HL-60 (cell line): ENCODE measurements around the gene RTEL1.

Experiments used
- DNase-seq, 2 experiments: peaks; one replicate each; pipeline ENCODE4 v3.0.0-alpha.2; 2010 to 2020; ENCODE audit warnings: low read depth in 1 of 2, low spot score in 1 of 2
- H3K27ac ChIP-seq: fragments of 250-450 bp; sonication (Bioruptor Pico); replicated peaks from 2 replicates; pipeline ENCODE4 v1.5.1; 2020; ENCODE audit warnings: mild to moderate bottlenecking, moderate library complexity
- H3K27me3 ChIP-seq: fragments of 250-450 bp; sonication (Bioruptor Pico); 2 replicates; pipeline ENCODE4 v1.5.1; 2021; ENCODE audit warnings: mild to moderate bottlenecking, moderate library complexity; ENCODE audit not compliant: insufficient read depth, poor library complexity, severe bottlenecking
- H3K4me3 ChIP-seq: replicated peaks from 2 replicates; pipeline ENCODE4 v1.5.1; 2011; ENCODE audit warnings: mild to moderate bottlenecking, control low read depth, low read length; ENCODE audit not compliant: insufficient read depth
- GABPA ChIP-seq: IDR thresholded peaks from 2 replicates; pipeline ENCODE4 v1.6.1; 2012; ENCODE audit warnings: low read depth
- POLR2AphosphoS5 ChIP-seq: IDR thresholded peaks from 2 replicates; pipeline ENCODE4 v1.6.1; 2012; ENCODE audit warnings: low read depth
- SPI1 ChIP-seq: IDR thresholded peaks from 2 replicates; pipeline ENCODE4 v1.6.1; 2012; ENCODE audit warnings: low read depth, mild to moderate bottlenecking, borderline replicate concordance
- TF ChIP-seq, protein P1 (sequence below): IDR thresholded peaks from 2 replicates; pipeline ENCODE4 v1.6.1; 2012; ENCODE audit warnings: low read depth; ENCODE audit not compliant: insufficient replicate concordance
- TF ChIP-seq, protein P2 (sequence below): IDR thresholded peaks from one replicate; pipeline ENCODE4 v1.5.1; 2011; ENCODE audit warnings: low read length, control low read depth, inconsistent platforms; ENCODE audit not compliant: insufficient read depth

The RTEL1 gene

GRCh38 chr20:63617876-63618265, 40.2 kb upstream of the RTEL1 start:
- Histone ChIP-seq H3K4me3 (no peak overlapping the region), H3K27me3 (no peaks in the 10 kb centered on the region)
- no peak for TF ChIP-seq SPI1
- TF ChIP-seq GABPA: no peak
- TF ChIP-seq, protein P1, sequence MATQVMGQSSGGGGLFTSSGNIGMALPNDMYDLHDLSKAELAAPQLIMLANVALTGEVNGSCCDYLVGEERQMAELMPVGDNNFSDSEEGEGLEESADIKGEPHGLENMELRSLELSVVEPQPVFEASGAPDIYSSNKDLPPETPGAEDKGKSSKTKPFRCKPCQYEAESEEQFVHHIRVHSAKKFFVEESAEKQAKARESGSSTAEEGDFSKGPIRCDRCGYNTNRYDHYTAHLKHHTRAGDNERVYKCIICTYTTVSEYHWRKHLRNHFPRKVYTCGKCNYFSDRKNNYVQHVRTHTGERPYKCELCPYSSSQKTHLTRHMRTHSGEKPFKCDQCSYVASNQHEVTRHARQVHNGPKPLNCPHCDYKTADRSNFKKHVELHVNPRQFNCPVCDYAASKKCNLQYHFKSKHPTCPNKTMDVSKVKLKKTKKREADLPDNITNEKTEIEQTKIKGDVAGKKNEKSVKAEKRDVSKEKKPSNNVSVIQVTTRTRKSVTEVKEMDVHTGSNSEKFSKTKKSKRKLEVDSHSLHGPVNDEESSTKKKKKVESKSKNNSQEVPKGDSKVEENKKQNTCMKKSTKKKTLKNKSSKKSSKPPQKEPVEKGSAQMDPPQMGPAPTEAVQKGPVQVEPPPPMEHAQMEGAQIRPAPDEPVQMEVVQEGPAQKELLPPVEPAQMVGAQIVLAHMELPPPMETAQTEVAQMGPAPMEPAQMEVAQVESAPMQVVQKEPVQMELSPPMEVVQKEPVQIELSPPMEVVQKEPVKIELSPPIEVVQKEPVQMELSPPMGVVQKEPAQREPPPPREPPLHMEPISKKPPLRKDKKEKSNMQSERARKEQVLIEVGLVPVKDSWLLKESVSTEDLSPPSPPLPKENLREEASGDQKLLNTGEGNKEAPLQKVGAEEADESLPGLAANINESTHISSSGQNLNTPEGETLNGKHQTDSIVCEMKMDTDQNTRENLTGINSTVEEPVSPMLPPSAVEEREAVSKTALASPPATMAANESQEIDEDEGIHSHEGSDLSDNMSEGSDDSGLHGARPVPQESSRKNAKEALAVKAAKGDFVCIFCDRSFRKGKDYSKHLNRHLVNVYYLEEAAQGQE: no peak
- TF ChIP-seq POLR2AphosphoS5: no peak
- TF ChIP-seq, protein P2, sequence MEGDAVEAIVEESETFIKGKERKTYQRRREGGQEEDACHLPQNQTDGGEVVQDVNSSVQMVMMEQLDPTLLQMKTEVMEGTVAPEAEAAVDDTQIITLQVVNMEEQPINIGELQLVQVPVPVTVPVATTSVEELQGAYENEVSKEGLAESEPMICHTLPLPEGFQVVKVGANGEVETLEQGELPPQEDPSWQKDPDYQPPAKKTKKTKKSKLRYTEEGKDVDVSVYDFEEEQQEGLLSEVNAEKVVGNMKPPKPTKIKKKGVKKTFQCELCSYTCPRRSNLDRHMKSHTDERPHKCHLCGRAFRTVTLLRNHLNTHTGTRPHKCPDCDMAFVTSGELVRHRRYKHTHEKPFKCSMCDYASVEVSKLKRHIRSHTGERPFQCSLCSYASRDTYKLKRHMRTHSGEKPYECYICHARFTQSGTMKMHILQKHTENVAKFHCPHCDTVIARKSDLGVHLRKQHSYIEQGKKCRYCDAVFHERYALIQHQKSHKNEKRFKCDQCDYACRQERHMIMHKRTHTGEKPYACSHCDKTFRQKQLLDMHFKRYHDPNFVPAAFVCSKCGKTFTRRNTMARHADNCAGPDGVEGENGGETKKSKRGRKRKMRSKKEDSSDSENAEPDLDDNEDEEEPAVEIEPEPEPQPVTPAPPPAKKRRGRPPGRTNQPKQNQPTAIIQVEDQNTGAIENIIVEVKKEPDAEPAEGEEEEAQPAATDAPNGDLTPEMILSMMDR: no peak

DNA sequence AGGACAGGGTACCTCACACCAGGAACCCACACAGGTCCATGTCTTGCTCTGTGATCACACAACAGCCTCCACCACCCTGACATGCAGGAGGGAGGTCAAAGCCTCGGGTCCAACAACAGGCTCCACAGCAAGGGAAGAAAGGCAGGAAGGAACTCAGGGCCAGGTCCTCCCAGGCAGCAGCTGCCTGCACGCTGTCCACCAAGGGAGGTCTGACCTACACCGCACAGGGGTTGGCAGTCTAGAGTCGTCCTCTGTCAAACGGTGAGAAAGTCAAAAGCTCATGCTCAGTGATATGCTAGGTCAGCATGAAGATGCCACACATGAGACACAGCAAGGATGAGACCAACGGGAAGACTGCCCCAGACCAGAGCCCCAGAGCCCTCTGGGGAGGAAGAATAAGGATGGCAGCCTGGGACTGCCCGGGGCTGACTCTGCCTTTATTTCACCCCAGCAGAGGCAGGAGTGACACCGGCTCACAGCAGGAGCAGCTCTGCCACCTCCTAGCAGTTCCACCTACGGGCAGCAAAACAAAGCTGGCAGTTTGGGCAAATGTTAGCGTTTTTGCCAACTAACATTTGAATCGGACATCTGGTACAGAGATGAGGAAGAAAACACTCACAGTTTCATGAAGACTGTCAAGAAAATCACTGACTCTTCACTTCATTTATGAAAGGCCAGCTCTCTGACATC, 39.7 kb upstream of the RTEL1 start:
- DNase-seq: no peak
- no peak overlapping the region for H3K4me3 ChIP-seq
- TF ChIP-seq, protein P1: no peak
- TF ChIP-seq GABPA: no peak
- TF ChIP-seq, protein P2: no peak
- no peak for TF ChIP-seq SPI1
- no peak for TF ChIP-seq POLR2AphosphoS5
- no peak overlapping the region for H3K27ac ChIP-seq
- no peaks in the 10 kb centered on the region for H3K27me3 ChIP-seq

More at GRCh38 chr20:63617876-63618265, 40.2 kb upstream of the RTEL1 start:
- H3K27ac ChIP-seq: no peak overlapping the region
- DNase-seq: no peak

- Histone ChIP-seq H3K4me3 (no peak overlapping the region), H3K27ac (no peak overlapping the region), H3K27me3 (no peaks in the 10 kb centered on the region)
- TF ChIP-seq SPI1 (no peak), GABPA (no peak), POLR2AphosphoS5 (no peak)
- TF ChIP-seq, protein P2: no peak
- TF ChIP-seq, protein P1: no peak
- no peak for DNase-seq
Measured at GRCh38 chr20:63619086-63619485, 39.0 kb upstream of the RTEL1 start.
